ENCODE results near the gene FCRL2.

Gene FCRL2

GRCh38 chr1:157784801-157785200 lies 7.9 kb upstream of the FCRL2 start:
- Histone ChIP-seq H3K9me3 (ENCODE audit: control insufficient read depth, low read length) (no peaks in the 10 kb centered on the region), H3K4me1 (ENCODE audit: control insufficient read depth, insufficient read depth, low read length, poor library complexity, severe bottlenecking) (no peaks in the 10 kb centered on the region), H3K36me3 (ENCODE audit: control insufficient read depth, insufficient read depth, low read length) (no peaks in the 10 kb centered on the region), H3K4me3 (ENCODE audit: insufficient read depth, low read depth, low read length, poor library complexity, severe bottlenecking) (no peak overlapping the region), H3K27me3 (replicated peaks; ENCODE audit: control insufficient read depth, insufficient read depth, low read length, poor library complexity, severe bottlenecking) (no peaks in the 10 kb centered on the region), H3K27ac (ENCODE audit: insufficient read depth, low read length, poor library complexity, severe bottlenecking) (no peak overlapping the region)
- no peak for DNase-seq

DNA sequence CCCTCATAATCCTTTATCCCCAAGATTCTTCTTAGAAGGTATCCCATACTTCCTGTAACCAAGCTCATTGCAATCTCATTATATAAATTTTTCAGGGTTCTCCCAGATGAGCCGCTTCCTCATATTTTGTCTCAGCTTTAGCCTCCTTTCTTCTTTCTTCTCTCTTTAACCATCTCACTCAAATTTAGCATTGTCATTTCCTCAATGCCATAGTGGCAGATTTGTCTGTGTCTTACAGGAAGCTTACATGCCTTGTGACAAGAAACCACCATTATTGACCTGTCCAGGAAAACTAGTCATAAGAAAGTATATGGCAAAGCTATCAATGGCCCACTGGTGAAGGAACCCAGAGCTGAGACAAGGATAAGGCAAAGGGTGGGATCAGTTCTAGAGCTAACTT lies 6.0 kb upstream of the FCRL2 start:
- H3K9me3 ChIP-seq (ENCODE audit: control insufficient read depth, low read length), result no peaks in the 10 kb centered on the region
- H3K36me3 ChIP-seq (ENCODE audit: control insufficient read depth, insufficient read depth, low read length), result no peaks in the 10 kb centered on the region
- H3K4me1 ChIP-seq (ENCODE audit: control insufficient read depth, insufficient read depth, low read length, poor library complexity, severe bottlenecking), result no peaks in the 10 kb centered on the region
- no peak for DNase-seq
- H3K4me3 ChIP-seq (ENCODE audit: insufficient read depth, low read depth, low read length, poor library complexity, severe bottlenecking), result no peak overlapping the region
- no peaks in the 10 kb centered on the region for H3K27me3 ChIP-seq (replicated peaks; ENCODE audit: control insufficient read depth, insufficient read depth, low read length, poor library complexity, severe bottlenecking)
- H3K27ac ChIP-seq (ENCODE audit: insufficient read depth, low read length, poor library complexity, severe bottlenecking), result no peak overlapping the region

DNA sequence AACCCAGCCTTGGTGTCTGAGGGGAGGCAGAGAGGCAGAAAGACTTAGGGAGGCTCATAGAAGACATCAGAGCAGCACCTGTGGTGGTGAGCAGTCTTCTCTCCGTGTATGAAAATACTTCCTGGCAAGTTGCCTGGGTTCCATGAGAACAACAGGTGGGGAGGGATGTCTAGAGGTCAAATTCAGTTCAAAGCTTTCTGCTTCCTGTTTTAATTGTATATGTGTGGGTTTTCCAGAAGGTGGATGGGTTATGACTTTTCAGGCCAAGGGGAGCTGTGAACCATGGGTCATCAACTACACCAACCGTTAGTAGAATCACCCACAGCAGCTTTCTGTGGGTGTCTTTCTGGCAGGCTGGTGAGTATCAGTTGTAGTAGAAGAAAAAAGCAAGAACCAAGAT lies 4.1 kb upstream of the FCRL2 start:
- no peak for DNase-seq

GRCh38 chr1:157775101-157775870 lies 1.6 kb downstream of the FCRL2 start:
- no peaks in the 10 kb centered on the region for H3K4me1 ChIP-seq (ENCODE audit: control insufficient read depth, insufficient read depth, low read length, poor library complexity, severe bottlenecking)
- no peak overlapping the region for H3K27ac ChIP-seq (ENCODE audit: insufficient read depth, low read length, poor library complexity, severe bottlenecking)
- no peaks in the 10 kb centered on the region for H3K36me3 ChIP-seq (ENCODE audit: control insufficient read depth, insufficient read depth, low read length)
- no peaks in the 10 kb centered on the region for H3K9me3 ChIP-seq (ENCODE audit: control insufficient read depth, low read length)
- no peaks in the 10 kb centered on the region for H3K27me3 ChIP-seq (replicated peaks; ENCODE audit: control insufficient read depth, insufficient read depth, low read length, poor library complexity, severe bottlenecking)
- DNase-seq, result no peak
- no peak overlapping the region for H3K4me3 ChIP-seq (ENCODE audit: insufficient read depth, low read depth, low read length, poor library complexity, severe bottlenecking)

More for the DNA sequence above, 4.1 kb upstream of the FCRL2 start:
- no peaks in the 10 kb centered on the region for H3K27me3 ChIP-seq (replicated peaks; ENCODE audit: control insufficient read depth, insufficient read depth, low read length, poor library complexity, severe bottlenecking)
- no peaks in the 10 kb centered on the region for H3K4me1 ChIP-seq (ENCODE audit: control insufficient read depth, insufficient read depth, low read length, poor library complexity, severe bottlenecking)
- H3K4me3 ChIP-seq (ENCODE audit: insufficient read depth, low read depth, low read length, poor library complexity, severe bottlenecking), result no peak overlapping the region
- no peaks in the 10 kb centered on the region for H3K9me3 ChIP-seq (ENCODE audit: control insufficient read depth, low read length)
- H3K27ac ChIP-seq (ENCODE audit: insufficient read depth, low read length, poor library complexity, severe bottlenecking), result no peak overlapping the region
- H3K36me3 ChIP-seq (ENCODE audit: control insufficient read depth, insufficient read depth, low read length), result no peaks in the 10 kb centered on the region

GRCh38 chr1:157774412-157774811 lies 2.5 kb downstream of the FCRL2 start:
- Histone ChIP-seq H3K27ac (ENCODE audit: insufficient read depth, low read length, poor library complexity, severe bottlenecking) (no peak overlapping the region), H3K4me1 (ENCODE audit: control insufficient read depth, insufficient read depth, low read length, poor library complexity, severe bottlenecking) (no peaks in the 10 kb centered on the region), H3K4me3 (ENCODE audit: insufficient read depth, low read depth, low read length, poor library complexity, severe bottlenecking) (no peak overlapping the region), H3K27me3 (replicated peaks; ENCODE audit: control insufficient read depth, insufficient read depth, low read length, poor library complexity, severe bottlenecking) (no peaks in the 10 kb centered on the region), H3K9me3 (ENCODE audit: control insufficient read depth, low read length) (no peaks in the 10 kb centered on the region), H3K36me3 (ENCODE audit: control insufficient read depth, insufficient read depth, low read length) (no peaks in the 10 kb centered on the region)
- no peak for DNase-seq

DNA sequence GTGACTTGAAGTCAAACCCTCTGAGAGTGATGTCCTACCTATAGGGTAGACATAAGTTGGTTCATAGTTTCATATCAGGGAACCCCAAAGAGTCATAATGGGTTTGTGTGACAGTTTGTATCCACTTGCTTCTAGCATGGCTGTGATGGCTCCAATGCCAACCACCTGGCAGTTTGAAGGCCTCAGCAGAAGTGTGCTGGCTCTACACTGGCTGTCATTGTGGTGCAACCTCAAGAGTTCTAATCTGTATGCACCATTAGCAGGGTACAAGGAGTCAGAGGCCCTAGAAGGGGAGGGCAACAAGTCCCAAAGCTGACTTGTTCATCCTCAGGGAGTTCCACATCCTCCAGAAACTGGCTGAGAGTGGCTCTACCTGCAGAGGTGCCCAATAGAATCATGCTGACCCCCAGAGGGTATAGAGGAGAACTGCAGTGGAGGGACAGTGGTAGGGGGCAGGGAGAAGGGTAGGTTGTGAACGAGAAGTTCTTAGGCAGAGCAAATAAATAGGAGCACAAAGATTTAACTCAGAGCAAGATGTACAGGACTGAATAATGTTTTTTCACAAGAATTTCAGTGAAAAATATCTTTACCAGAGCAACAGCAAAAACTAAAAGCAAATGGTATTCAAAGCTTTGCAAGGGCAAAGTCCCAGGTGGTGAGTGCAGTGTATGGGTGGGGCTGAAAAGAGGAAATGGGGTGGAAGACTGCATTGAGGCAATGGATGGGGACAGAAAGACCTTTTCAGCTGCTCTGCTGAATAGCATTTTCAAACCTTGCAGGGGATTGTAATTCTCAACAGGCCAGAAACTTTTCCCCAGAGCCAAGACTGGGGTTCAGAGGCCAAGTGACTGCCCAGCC lies 3.2 kb downstream of the FCRL2 start:
- DNase-seq, result no peak
- Histone ChIP-seq H3K27ac (ENCODE audit: insufficient read depth, low read length, poor library complexity, severe bottlenecking) (no peak overlapping the region), H3K4me3 (ENCODE audit: insufficient read depth, low read depth, low read length, poor library complexity, severe bottlenecking) (no peak overlapping the region), H3K27me3 (replicated peaks; ENCODE audit: control insufficient read depth, insufficient read depth, low read length, poor library complexity, severe bottlenecking) (no peaks in the 10 kb centered on the region), H3K36me3 (ENCODE audit: control insufficient read depth, insufficient read depth, low read length) (no peaks in the 10 kb centered on the region), H3K4me1 (ENCODE audit: control insufficient read depth, insufficient read depth, low read length, poor library complexity, severe bottlenecking) (no peaks in the 10 kb centered on the region), H3K9me3 (ENCODE audit: control insufficient read depth, low read length) (no peaks in the 10 kb centered on the region)

DNA sequence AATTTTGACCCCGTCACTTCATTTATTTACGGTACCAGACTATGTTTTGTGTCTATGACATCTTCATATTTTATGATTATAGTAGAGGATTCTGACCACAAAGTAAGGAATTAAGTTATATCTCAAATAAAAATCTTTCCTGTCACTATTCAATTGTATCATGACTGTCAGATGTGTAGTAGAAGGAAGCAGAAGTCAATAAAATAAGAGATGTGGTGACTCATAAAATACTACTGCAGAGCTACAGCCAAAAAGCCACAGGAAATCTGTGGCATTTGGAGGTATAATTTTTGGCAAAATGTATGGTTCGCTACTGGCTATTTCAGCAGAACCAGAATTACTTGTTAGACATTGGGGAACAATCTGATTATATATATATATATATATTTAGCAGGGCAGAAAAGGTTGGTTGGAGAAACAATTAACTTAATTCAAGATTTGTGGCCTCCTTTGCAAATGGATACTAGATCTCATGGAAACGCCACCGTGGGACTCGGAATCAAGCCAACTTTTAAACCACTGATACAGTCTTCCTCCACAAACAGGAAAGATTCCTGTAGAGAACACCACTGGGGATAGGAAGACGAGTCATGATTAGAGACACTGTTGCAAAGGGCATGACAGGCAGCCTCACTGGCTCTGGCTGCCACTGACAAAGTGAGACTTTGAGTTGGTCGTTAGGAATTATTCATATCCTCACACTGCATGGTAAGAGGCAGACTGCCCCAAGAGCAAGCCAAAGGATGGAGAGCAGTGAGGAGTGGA lies 5.1 kb downstream of the FCRL2 start:
- no peaks in the 10 kb centered on the region for H3K9me3 ChIP-seq (ENCODE audit: control insufficient read depth, low read length)
- no peak for DNase-seq
- H3K27ac ChIP-seq (ENCODE audit: insufficient read depth, low read length, poor library complexity, severe bottlenecking), result no peak overlapping the region
- no peak overlapping the region for H3K4me3 ChIP-seq (ENCODE audit: insufficient read depth, low read depth, low read length, poor library complexity, severe bottlenecking)
- H3K4me1 ChIP-seq (ENCODE audit: control insufficient read depth, insufficient read depth, low read length, poor library complexity, severe bottlenecking), result no peaks in the 10 kb centered on the region
- no peaks in the 10 kb centered on the region for H3K36me3 ChIP-seq (ENCODE audit: control insufficient read depth, insufficient read depth, low read length)
- H3K27me3 ChIP-seq (replicated peaks; ENCODE audit: control insufficient read depth, insufficient read depth, low read length, poor library complexity, severe bottlenecking), result no peaks in the 10 kb centered on the region

DNA sequence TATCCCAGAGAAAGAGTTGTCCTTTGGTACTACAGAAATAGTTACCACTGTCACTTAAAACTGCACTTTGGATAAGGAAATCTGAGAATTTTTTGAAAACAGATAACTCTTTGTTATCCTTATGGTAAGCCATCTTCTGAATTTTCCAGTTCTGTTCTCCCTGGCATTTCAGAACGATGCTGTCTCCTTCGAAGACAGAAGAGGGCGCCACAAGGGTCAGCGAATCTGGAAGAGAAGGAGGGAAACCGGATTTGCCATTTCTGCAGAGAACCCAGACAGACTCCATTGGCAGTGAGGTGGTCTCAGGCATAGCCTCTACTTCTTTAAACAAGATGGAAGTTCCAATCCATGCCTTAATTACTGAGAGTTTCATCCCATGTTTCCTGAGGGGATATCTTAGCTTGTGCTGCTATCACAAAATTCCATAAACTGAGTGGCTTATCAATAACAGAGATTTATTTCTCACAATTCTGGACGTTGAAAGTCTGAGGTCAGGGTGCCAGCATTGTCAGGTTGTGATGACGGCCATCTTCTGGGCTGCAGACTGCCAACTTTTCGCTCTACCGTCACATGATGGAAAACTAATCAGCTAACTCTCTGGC lies 6.4 kb downstream of the FCRL2 start:
- no peaks in the 10 kb centered on the region for H3K9me3 ChIP-seq (ENCODE audit: control insufficient read depth, low read length)
- H3K36me3 ChIP-seq (ENCODE audit: control insufficient read depth, insufficient read depth, low read length), result no peaks in the 10 kb centered on the region
- no peaks in the 10 kb centered on the region for H3K4me1 ChIP-seq (ENCODE audit: control insufficient read depth, insufficient read depth, low read length, poor library complexity, severe bottlenecking)
- no peak overlapping the region for H3K27ac ChIP-seq (ENCODE audit: insufficient read depth, low read length, poor library complexity, severe bottlenecking)
- DNase-seq, result no peak
- no peaks in the 10 kb centered on the region for H3K27me3 ChIP-seq (replicated peaks; ENCODE audit: control insufficient read depth, insufficient read depth, low read length, poor library complexity, severe bottlenecking)
- no peak overlapping the region for H3K4me3 ChIP-seq (ENCODE audit: insufficient read depth, low read depth, low read length, poor library complexity, severe bottlenecking)

DNA sequence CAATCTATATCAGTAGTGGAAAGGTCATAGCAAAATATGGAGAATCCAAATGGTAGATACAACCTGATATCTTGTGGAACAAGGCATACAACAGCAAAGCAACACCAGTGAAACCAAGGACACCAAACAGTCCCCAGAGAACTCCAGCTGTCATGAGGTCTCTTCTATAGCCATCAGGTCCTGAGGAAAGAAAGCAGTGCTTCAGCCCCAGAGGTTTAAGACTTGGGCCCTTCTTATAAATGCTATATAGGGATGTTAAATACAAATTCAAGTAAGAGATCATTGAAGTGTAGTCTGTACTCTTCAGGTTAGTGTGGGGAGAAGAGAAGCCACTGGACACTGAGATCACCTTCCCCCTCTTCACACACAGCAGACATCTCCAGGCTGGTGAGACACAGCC lies 10.1 kb downstream of the FCRL2 start:
- H3K4me1 ChIP-seq (ENCODE audit: control insufficient read depth, insufficient read depth, low read length, poor library complexity, severe bottlenecking), result no peaks in the 10 kb centered on the region
- no peak for DNase-seq
- H3K36me3 ChIP-seq (ENCODE audit: control insufficient read depth, insufficient read depth, low read length), result no peaks in the 10 kb centered on the region
- H3K4me3 ChIP-seq (ENCODE audit: insufficient read depth, low read depth, low read length, poor library complexity, severe bottlenecking), result no peak overlapping the region
- H3K9me3 ChIP-seq (ENCODE audit: control insufficient read depth, low read length), result no peaks in the 10 kb centered on the region
- no peak overlapping the region for H3K27ac ChIP-seq (ENCODE audit: insufficient read depth, low read length, poor library complexity, severe bottlenecking)
- no peaks in the 10 kb centered on the region for H3K27me3 ChIP-seq (replicated peaks; ENCODE audit: control insufficient read depth, insufficient read depth, low read length, poor library complexity, severe bottlenecking)

Measured in effector memory CD4-positive, alpha-beta T cell (primary cell).